NCI-H446 treated with DMSO at 0.1 percent for 48 hours (cell line): ENCODE results near the gene ZNF229.
"Not testable (repeated sequence)": the region's sequence is repeated elsewhere in the genome, so short reads cannot be mapped to it uniquely, and the experiment has no call there.

ENCODE experiments used
- DNase-seq: peaks from one replicate; lab custom pipeline; 2025; lab: John Stamatoyannopoulos, UW

ZNF229 gene

DNA sequence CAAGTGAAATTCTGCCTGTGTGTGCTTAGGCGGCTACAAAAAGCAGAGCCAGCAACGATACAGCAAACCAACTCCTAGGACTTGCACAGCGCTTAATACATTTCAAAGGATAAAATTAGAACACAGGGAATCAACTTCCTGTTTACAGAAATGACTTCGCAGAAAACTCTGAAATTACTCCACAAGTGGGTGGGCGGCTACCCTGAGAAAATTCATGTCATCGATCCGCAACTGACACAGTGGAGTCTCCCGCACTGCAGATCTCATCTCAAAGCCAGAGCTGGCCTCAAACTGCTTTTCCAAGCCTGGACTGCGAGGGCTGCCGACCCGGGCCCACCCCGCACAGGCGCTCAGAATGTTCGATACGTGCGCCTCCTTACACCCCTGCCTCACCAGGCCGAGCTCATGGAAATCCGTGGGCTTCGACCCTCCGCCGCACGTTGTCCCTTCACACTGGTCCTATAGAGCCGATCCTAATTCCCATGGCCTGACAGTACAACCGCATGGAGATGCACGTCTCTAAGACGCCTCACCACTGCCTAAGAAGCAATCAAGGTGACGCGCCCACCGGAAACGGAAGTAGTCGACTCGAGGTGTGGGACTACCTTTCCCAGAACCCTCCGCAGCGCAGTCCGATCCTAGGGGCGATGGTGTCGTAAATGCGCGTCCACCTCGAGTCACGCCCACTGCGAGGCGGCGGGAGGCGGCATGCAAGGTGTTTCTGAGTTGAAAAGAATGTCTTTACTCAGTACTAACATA lies at the start of gene ZNF229:
Gene ZNF229 (minus strand): TSS at position 557 of the 759 bp plus-strand sequence. CDS start 5,625 bp downstream, outside the sequence.
- peak; percentile 67 for DNase-seq

DNA sequence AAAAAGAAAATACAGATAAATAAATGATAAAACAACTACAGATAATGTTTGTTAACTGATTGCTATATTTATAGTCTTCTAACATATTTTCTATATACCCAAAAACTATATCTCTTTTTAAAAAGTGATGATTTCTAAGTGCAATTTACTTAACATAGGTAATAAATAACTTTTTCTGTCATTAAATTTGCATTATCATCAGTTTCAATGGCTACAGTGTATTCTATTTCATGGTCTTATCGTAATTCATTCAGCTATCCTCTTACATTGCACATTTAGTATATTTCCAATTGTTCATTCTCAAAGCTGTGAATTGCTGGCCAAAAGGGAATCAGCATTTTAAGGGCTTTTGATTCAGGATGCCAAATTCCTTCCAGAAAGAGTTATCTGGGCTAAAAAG lies 48.4 kb upstream of the ZNF229 start:
- no peak for DNase-seq

DNA sequence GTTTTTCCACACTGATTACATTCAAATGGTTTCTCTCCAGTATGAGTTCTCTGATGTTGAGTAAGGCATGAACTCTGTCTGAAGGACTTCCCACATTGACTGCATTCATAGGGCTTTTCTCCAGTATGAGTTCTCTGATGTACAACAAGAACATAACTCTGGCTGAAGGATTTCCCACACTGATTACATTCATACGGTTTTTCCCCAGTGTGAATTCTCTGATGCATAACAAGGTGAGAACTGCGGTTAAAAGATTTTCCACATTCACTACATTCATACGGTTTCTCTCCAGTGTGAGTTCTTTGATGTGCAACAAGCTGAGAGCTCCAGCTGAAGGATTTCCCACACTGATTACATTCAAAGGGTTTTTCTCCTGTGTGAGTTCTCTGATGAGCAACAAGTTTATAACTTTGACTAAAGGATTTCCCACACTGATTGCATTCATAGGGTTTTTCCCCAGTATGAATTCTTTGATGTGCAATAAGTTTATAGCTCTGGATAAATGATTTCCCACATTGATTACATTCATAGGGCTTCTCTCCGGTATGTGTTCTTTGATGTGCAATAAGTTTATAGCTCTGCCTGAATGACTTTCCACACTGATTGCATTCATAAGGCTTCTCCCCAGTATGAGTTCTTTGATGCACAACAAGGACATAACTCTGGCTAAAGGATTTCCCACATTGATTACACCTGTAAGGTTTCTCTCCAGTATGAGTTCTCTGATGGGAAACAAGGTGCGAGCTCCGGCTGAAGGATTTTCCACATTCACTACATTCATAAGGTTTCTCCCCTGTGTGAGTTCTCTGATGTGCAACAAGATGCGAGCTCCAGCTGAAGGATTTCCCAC lies 28.5 kb upstream of the ZNF229 start:
- no peak for DNase-seq

GRCh38 chr19:44468730-44469129 lies 20.5 kb upstream of the ZNF229 start:
- DNase-seq = not testable (repeated sequence)

DNA sequence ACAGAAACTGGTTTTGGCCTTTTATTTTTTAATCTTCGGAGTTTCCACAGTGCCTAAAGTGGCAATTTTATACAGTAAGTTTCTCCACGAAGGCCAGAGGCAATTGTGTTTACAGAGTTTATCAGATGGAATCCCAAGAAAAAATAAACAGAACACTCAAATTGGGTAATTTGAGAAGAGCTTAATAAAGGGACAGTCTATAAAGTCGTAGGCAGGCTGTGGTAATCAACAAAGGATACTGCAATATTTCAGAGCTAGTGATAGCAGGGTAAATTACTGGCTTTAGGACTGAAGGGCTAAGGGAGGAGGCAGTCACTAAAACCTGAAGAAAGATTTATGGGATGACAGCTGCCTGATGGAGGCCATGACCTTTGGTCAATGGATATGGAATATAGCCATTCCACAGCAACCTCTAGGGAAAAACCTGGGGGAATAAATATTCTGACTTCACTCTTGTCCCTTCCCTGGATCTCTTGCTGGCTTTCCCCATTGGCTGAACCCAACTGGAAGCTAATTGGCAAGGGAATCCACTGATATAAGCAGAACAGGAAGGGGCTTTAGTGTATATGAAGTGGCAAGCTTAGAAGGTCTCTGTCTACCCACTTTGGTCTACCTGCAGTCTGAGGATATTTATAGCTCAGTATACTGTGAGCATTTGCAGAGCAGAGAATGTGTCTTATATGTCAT lies 14.5 kb upstream of the ZNF229 start:
- not testable (repeated sequence) for DNase-seq

DNA sequence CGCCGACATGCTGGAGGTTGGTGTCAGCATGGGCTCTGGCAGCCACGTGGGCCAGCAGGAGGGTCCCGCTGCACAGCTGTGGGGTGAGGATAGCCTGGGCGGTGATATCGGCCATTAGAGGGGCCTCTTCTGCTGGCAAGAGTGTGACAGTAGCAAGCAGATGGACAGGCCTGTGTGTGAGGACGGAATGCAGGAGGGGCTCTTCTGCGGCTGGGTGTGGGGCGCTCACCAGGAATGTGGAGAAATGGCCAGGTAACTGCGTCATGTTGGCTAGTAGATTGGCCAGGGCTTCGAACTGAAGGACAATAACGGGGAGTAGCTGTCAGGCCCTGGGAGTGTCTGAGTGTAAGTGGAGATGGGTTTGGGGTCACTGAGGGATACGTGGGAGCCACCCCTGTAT lies 7.7 kb upstream of the ZNF229 start:
- DNase-seq = not testable (repeated sequence)

DNA sequence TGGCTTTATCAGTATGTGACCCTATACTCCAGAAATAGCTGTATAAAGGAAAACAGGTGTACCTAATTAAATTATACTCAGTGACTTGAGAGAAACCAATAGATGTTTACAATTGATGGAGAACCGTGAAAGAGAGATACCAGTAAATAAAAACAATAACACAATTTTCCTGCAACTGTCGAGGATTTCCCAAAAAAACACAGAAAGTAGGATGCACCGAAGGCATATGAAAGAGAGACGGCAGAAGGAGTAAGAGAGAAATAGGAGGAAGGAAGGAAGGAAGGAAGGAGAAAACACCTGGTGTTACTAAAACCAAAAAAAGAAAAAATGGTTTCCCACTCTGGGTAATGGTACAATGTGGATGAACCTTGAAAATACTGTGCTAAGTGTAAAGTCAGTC lies 6.8 kb upstream of the ZNF229 start:
- DNase-seq = no peak

GRCh38 chr19:44452367-44452766 lies 4.1 kb upstream of the ZNF229 start:
- no peak for DNase-seq

DNA sequence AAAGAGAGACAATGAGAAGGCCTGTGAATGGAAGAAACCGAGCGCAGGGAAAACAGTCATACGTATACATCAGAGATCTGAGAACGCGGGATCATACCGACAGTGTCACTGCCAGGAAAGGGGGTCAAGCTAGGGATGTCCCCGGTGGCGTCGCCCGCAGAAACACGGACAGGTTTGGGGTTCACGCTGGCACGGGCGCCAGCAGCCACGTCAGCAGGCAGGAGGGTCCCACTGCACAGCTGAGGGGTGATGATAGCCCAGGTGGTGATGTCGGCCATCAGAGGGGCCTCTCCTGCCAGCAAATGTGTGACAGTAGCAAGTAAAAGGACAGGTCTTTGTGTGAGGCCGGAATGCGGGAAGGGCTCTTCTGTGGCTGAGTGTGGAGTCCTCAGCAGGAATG lies 3.4 kb upstream of the ZNF229 start:
- no peak for DNase-seq

- DNase-seq = no peak
Observed at GRCh38 chr19:44438441-44438840, 9.8 kb downstream of the ZNF229 start.

GRCh38 chr19:44435441-44435840 lies 12.8 kb downstream of the ZNF229 start:
- no peak for DNase-seq

DNA sequence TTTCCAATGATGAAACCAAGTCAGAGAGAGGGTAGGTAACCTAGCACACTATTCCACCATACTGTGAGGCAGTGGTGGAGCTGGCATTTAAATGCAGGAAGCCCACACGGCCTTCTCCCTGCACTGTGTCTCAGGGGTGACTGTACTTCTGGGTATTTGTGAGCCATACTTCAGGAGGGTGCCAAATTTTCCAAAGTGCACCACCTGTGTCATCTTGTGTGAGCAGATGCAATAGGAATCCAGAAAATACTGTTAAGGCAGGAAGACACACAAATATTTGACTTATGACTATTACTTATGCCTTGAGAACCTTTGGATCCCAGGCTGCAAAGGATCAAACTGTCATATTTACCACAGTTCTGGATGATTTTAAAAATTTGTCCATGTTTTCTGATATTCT lies 17.3 kb downstream of the ZNF229 start:
- no peak for DNase-seq

DNA sequence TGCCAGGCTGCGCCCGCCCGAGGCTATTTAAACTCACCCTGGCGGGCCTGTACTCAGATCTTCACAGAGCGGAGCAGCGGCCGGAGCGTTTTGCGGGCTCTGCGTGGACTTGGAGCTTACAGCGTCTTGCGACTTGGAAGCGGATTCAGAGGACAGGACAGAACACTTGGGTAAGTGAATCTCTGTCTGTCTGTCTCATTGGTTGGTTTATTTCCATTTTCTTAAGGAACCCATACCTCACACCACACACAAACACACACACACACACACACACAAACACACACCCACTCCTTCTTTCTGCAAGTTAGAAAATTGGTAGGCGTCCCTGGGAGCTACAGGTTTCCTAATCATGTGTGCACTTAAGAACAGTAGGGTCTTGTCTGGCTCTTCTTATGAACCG lies 32.7 kb downstream of the ZNF229 start:
- not testable (repeated sequence) for DNase-seq

DNA sequence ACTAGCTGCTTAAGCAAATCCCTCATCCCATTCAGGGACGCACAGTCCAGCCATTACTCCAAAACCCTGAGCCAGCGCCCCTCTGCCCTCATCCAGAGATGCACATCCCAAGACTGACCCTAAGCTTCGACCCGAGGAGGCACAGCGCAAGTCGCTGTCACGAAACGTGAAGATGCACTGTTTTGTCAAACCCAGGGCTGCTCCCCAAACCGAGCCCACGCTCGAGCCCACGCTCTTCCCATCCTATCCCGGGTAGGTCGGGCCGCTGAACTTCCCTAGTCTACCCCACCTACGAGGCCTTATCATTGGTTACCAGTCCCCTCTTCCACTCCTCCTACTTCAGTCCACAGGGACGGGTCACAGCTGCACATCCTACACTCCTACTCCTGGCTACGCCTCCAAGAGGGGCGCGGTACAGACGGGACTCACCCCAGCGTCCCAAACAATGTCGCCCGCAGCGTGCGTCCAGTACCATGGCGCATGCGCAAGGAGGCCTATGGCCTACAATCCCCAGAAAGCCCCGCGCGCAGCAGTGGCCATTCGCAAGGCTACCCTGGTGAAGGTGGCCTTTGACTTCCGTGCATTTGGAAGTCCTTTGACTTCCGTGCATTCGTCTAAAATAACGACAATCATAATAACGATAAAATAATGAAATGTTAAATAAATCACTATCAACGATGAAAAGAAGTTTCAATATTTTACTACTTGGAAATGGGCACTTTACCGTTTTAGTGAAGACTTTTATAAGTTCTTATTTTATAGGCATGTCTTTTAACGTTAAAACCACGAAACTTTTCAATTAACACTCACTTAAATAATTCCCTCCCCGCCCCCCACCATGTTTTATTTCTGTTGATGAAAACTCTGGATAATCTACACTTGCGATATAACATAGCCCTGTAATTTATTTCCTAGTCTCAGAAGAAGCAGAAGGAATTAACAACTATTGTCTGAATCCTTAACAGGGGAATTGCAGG lies 46.8 kb downstream of the ZNF229 start, which contains the start of gene ZNF285:
Gene ZNF285 (minus strand): TSS at position 470 of the 977 bp plus-strand sequence. CDS start 4,395 bp downstream, outside the sequence.
- no peak for DNase-seq

DNA sequence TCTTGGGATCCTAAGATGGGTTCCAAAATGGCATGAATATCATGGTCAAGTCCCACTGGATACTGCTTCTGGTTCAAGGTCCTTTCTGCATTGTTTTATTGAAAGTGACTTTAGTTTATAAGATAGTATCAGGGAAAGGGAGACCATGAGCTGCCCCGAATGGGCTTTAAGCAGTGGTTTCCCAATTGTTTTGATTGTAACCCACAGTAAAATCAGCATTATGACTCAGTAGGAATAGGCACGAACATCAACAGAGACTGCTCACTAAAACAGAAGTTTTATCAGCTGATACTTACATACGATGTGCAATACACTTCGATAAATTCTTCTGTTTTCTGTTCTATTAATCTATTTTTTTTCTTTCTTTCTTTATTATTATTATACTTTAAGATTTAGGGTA lies 59.0 kb downstream of the ZNF229 start:
- DNase-seq = not testable (repeated sequence)
